Ovary (tissue), 3 donors: ENCODE results near the gene SMC5.
A peak's percentile ranks its signal among the peaks of the same experiment; 100 is the strongest.

Experiments used
- CTCF ChIP-seq, 3 donors: fragments of 450-650 bp in 2 of 3; fragments of 200-600 bp in 1 of 3; IDR thresholded peaks; one replicate each; pipeline versions ENCODE4 v1.5.1 to v1.8.0; 2016 to 2022; ENCODE audit warnings: antibody characterized with exemption in 3 of 3, mild to moderate bottlenecking in 1 of 3
- POLR2A ChIP-seq: fragments of 450-650 bp; IDR thresholded peaks from one replicate; pipeline ENCODE4 v1.6.1; 2017; ENCODE audit warnings: antibody characterized with exemption, mild to moderate bottlenecking, moderate library complexity
- donor health status: DM: no; HTN: no; CAD: no.

- peak; percentile 36 to 44 (median 44) for TF ChIP-seq CTCF (IDR thresholded peaks at IDR 0.05)
- TF ChIP-seq POLR2A: no peak
Observed at GRCh38 chr9:70229579-70229978, 29.2 kb upstream of the SMC5 start.
